Heart right ventricle (tissue), 16 donors: ENCODE data around the gene ZNF232. TPM values are rescaled to one million over a fixed set of nuclear protein-coding genes. Genes with fewer than 3 reads are reported as not detected.
"Not testable (repeated sequence)": the region's sequence is repeated elsewhere in the genome, so short reads cannot be mapped to it uniquely, and the experiment has no call there.

Source experiments
- ATAC-seq, 8 donors: fragments of 200-7000 bp; cut with Tn5 transposase; one replicate each; pipeline ENCODE4 v1.9.1; 2020; ENCODE audit warnings: mild to moderate bottlenecking in 8 of 8, moderate library complexity in 8 of 8, moderate number of reproducible peaks in 1 of 8
- DNase-seq, 2 donors: peaks; one replicate each; pipeline ENCODE4 v3.0.0-alpha.2; 2020
- H3K27ac ChIP-seq, 10 donors: fragments of 200-600 bp; sonication (generic) in 2 of 10; one replicate each; pipeline versions ENCODE4 v1.5.0 to v1.8.0; 2020 to 2022; ENCODE audit warnings: mild to moderate bottlenecking in 3 of 10
- H3K27me3 ChIP-seq, 7 donors: fragments of 200-600 bp; one replicate each; pipeline ENCODE4 v1.8.0; 2021 to 2022; ENCODE audit warnings: mild to moderate bottlenecking in 2 of 7
- H3K36me3 ChIP-seq, 9 donors: fragments of 200-600 bp; sonication (generic) in 1 of 9; one replicate each; pipeline versions ENCODE4 v1.5.0 to v1.8.0; 2020 to 2022; ENCODE audit warnings: mild to moderate bottlenecking in 2 of 9
- H3K4me1 ChIP-seq, 9 donors: fragments of 200-600 bp; sonication (generic) in 1 of 9; one replicate each; pipeline versions ENCODE4 v1.5.0 to v1.8.0; 2020 to 2022; ENCODE audit warnings: mild to moderate bottlenecking in 4 of 9
- H3K4me3 ChIP-seq, 10 donors: fragments of 200-600 bp; sonication (generic) in 2 of 10; one replicate each; pipeline versions ENCODE4 v1.5.0 to v1.8.0; 2020 to 2022; ENCODE audit warnings: mild to moderate bottlenecking in 7 of 10, moderate library complexity in 2 of 10
- H3K9me3 ChIP-seq, 11 donors: fragments of 200-600 bp in 10 of 11; sonication (generic) in 2 of 11; one replicate each; pipeline versions ENCODE4 v1.5.0 to v1.8.0; 2013 to 2022; ENCODE audit warnings: mild to moderate bottlenecking in 2 of 11, control low read depth in 1 of 11, moderate library complexity in 1 of 11
- CTCF ChIP-seq, 9 donors: fragments of 200-600 bp; sonication (generic) in 2 of 9; IDR thresholded peaks; one replicate each; pipeline versions ENCODE4 v1.5.0 to v1.8.0; 2021 to 2022; ENCODE audit warnings: antibody characterized with exemption in 9 of 9, mild to moderate bottlenecking in 5 of 9, moderate library complexity in 1 of 9
- WGBS, 2 donors: extraction: QIAGEN DNeasy Blood & Tissue Kit; methylation state at CpG; one replicate each; pipeline ENCODE4 v1.1.7; 2013; ENCODE audit warnings: inconsistent platforms in 1 of 2; 5-methylcytosine and 5-hydroxymethylcytosine counted together
- intact Hi-C, 10 donors: fragments of 100-400 bp; cut with DNase I; formaldehyde crosslinking; loops; one replicate each; pipeline versions ENCODE4 v1.11.1 to v1.14.2; 2022
- polyA plus RNA-seq, 2 donors: library from polyadenylated mRNA; stranded (reverse); fragments of 200-250 nt; gene quantifications; one replicate each; pipeline ENCODE4 v1.2.3, GENCODE V29; 2013
- total RNA-seq, 10 donors: library from RNA; stranded (reverse); fragmentation: NEBNext Ultra II Directional in 3 of 10; extraction: Animal tissue kit (Norgen Biotek cat#: 25700) in 3 of 10; gene quantifications; one replicate each; pipeline versions ENCODE4 v1.2.1 to v1.2.4, GENCODE V29; 2021 to 2023
- donor health status: Arrhythmogenic right ventricular cardiomyopathy.
- donor health status: ischemic (EF 13 %, LVEDD 7.1; RV severe dilation, severe dysfunction).
- donor health status: healthy with polysubstance abuse.
- donor health status: DM: no; HTN: yes; CAD: no.
- donor health status: DM: no; HTN: no; CAD: no.
- donor health status: ischemic (EF 25% LVEDD 6.9; RV normal size, moderate dysfunction).
- donor health status: ischemic (EF 25% LVEDD 5.7; RV mildly dilated, moderate dysfunction).
- donor health status: healthy.
- donor health status: DM: yes; HTN: yes; CAD: no.
- donor health status: Ischemic cardiomyopathy.
- donor health status: ischemic (EF 35%, LVEDD 5.7; RV mildly dilated, moderate dysfunction).
- donor health status: nonischemic (EF 11% LVEDD 7.7; RV severe dilation, severe dysfunction).
- donor health status: DM: yes; HTN: yes; CAD: no.
- donor health status: PGD.
- donor health status: ischemic (EF 29% LVEDD 5.4; RV normal size, mild dysfunction).
- donor health status: nonischemic (EF 23%, LVEDD 6.1; RV moderate dilation, normal function).

Gene ZNF232
- total and polyA plus RNA-seq, 12 donors = 2.1 to 5.8 (median 4.2) TPM

- ATAC-seq = no peak
- Histone ChIP-seq H3K36me3 (no peaks in the 10 kb centered on the region), H3K4me1 (no peaks in the 10 kb centered on the region), H3K27ac (no peak overlapping the region), H3K27me3 (peaks cover 0 to 25% (median 0%) of the 10 kb centered on the region in 7 donors), H3K9me3 (no peaks in the 10 kb centered on the region), H3K4me3 (no peak overlapping the region)
- no peak for TF ChIP-seq CTCF (IDR thresholded peaks at IDR 0.05)
- 88 to 91% methylated on average over 11 of the region's 11 CpGs for WGBS, 2 donors
- DNase-seq = no peak
- intact Hi-C loops = no loop called here
Measured at GRCh38 chr17:5128905-5129535, 17.3 kb upstream of the ZNF232 start.

GRCh38 chr17:5128387-5128786 lies 16.7 kb upstream of the ZNF232 start:
- 73 to 81% methylated on average over 8 of the region's 8 CpGs for WGBS, 2 donors
- DNase-seq = not testable (repeated sequence)

GRCh38 chr17:5127910-5128309 lies 16.2 kb upstream of the ZNF232 start:
- DNase-seq (no peak), ATAC-seq (no peak)
- Histone ChIP-seq H3K27me3 (peaks cover 0 to 35% (median 6%) of the 10 kb centered on the region in 7 donors), H3K9me3 (no peaks in the 10 kb centered on the region), H3K4me1 (peaks cover 0 to 6% (median 1%) of the 10 kb centered on the region in 9 donors), H3K27ac (no peak overlapping the region), H3K36me3 (no peaks in the 10 kb centered on the region), H3K4me3 (no peak overlapping the region)
- 73 to 74% methylated on average over 4 of the region's 4 CpGs for WGBS, 2 donors
- intact Hi-C loops = no loop called here
- no peak for TF ChIP-seq CTCF (IDR thresholded peaks at IDR 0.05)

More at GRCh38 chr17:5128387-5128786, 16.7 kb upstream of the ZNF232 start:
- H3K4me1 ChIP-seq, ATAC-seq, H3K36me3 ChIP-seq, intact Hi-C loops, H3K27ac ChIP-seq, H3K4me3 ChIP-seq, H3K9me3 ChIP-seq: not testable (repeated sequence)
- H3K27me3 ChIP-seq = peaks cover 0 to 31% (median 4%) of the 10 kb centered on the region in 7 donors

- Histone ChIP-seq H3K4me3 (no peak overlapping the region), H3K4me1 (peaks cover 0 to 11% (median 9%) of the 10 kb centered on the region in 9 donors), H3K9me3 (no peaks in the 10 kb centered on the region), H3K27me3 (peaks cover 0 to 44% (median 14%) of the 10 kb centered on the region in 7 donors), H3K27ac (no peak overlapping the region), H3K36me3 (no peaks in the 10 kb centered on the region)
- DNase-seq (no peak), ATAC-seq (no peak)
- intact Hi-C loops = no loop called here
- no peak for TF ChIP-seq CTCF (IDR thresholded peaks at IDR 0.05)
- 83% methylated on average over 15 to 17 of the region's 17 CpGs for WGBS, 2 donors
Measured at GRCh38 chr17:5126719-5127488, 15.2 kb upstream of the ZNF232 start.

GRCh38 chr17:5124896-5125295 lies 13.2 kb upstream of the ZNF232 start:
- intact Hi-C loops, ATAC-seq: not testable (repeated sequence)
- peaks cover 0 to 53% (median 14%) of the 10 kb centered on the region in 7 donors for H3K27me3 ChIP-seq

GRCh38 chr17:5124125-5124760 lies 12.6 kb upstream of the ZNF232 start:
- Histone ChIP-seq H3K27me3 (peaks cover 0 to 53% (median 14%) of the 10 kb centered on the region in 7 donors), H3K4me1 (peaks cover 0 to 11% (median 9%) of the 10 kb centered on the region in 9 donors)
- DNase-seq, H3K27ac ChIP-seq, H3K36me3 ChIP-seq, intact Hi-C loops, H3K4me3 ChIP-seq, H3K9me3 ChIP-seq: not testable (repeated sequence)
- WGBS, 2 donors = 65 to 74% methylated on average over 5 of the region's 5 CpGs
- peak in 4 of 8 donors; percentile 34 to 63 (median 36) for ATAC-seq

More at GRCh38 chr17:5124896-5125295, 13.2 kb upstream of the ZNF232 start:
- H3K4me3 ChIP-seq, H3K36me3 ChIP-seq, H3K27ac ChIP-seq, H3K9me3 ChIP-seq, DNase-seq: not testable (repeated sequence)
- peaks cover 0 to 11% (median 9%) of the 10 kb centered on the region in 9 donors for H3K4me1 ChIP-seq
- 77 to 82% methylated on average over 7 of the region's 7 CpGs for WGBS, 2 donors
